SH-SY5Y (cell line): Measurements from ENCODE around the gene ANKRD49.

ENCODE experiments used
- GATA2 ChIP-seq: IDR thresholded peaks from 2 replicates; pipeline ENCODE4 v1.6.1; 2011; ENCODE audit warnings: mild to moderate bottlenecking, low read depth, low read length
- GATA3 ChIP-seq: IDR thresholded peaks from 2 replicates; pipeline ENCODE4 v1.6.1; 2011; ENCODE audit warnings: low read depth, mild to moderate bottlenecking, low read length, moderate library complexity

The ANKRD49 gene, protein sequence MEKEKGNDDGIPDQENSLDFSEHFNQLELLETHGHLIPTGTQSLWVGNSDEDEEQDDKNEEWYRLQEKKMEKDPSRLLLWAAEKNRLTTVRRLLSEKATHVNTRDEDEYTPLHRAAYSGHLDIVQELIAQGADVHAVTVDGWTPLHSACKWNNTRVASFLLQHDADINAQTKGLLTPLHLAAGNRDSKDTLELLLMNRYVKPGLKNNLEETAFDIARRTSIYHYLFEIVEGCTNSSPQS

DNA sequence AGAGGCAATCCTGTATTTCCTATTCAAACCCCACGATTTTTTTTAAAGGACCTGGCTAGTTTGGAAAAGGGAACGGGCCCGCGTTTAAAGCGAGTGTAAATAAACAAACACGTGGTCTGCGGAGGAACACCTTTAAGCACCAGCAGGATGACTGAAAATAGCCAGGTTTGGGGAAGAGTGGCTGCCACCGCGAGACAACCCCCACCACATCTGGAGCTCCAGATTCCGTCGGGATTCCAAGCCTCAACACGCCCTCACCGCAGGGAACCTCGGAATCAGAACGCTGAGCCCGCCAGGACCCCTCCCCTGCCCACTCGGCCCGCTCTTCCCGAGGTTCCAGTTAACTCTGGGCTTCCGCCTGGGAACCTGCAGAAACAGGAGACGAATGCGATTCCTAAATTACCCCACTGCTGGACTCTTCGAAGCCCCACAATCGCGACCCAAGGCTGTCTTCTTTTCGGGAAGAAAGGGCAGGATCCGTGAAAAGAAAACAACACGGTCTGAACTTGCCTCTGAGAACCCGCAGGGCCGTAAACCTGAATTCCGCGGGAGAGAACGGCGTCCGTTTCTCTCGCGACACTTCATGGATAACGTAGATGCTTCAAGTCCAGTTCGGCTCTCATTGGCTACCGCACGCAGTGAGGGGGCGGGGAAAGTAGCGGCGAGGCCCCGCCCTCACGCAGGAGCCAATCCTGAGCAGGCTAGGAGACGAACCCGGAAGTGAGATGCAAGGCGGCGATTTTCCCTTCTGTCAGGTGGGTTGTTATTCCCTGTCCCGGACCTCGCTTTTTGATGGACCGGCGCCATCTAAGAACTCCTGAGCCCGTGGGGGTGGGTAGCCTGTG lies at the start of gene ANKRD49, which contains the start of gene MRE11:
TSS of gene ANKRD49 (plus strand) at position 704 of the 845 bp plus-strand sequence. CDS start 2,710 bp downstream, outside the sequence.
TSS of gene MRE11 (minus strand) at position 564 of the 845 bp plus-strand sequence. CDS start 1,043 bp downstream, outside the sequence.
- TF ChIP-seq GATA3 (no peak), GATA2 (0 out of 2 replicates have a peak, but pooled peaks have one; percentile 4)

DNA sequence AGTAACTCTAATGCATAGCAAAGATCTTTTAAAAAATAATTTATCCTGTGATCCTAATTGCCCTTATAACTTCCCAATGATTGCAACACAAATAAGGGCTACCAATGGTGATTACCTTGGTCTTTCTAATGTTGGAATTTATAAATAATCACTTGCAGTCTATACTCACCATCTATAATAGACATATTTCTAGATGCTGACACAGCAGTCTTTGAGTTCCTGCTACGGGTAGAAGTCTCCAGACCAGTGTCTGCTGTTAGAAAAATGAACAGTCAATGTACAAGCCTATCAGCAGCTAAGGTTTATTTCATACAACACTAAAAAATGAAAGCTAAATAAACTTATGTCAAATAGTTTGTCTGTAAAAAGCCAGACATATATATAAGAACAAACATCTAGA lies 48.1 kb upstream of the ANKRD49 start:
- no peak for TF ChIP-seq GATA3
- no peak for TF ChIP-seq GATA2

DNA sequence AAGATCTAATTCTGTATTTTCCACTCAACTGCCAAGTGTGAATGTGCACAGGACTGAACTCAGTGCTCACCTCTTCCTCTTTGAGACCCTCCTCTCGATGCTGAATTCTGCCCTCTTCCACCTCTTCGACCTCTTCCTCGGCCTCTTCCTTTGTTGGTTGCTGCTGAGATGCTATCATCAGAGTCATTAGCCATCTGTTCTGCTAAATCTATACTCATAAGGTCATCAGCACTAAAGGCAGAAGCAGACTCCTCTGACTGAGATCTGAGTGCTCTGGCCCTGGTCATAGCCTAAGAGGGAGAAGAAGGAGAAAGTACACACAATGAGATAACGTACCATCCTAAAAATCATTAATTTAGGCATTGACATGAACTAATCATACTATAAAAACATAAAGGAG lies 46.6 kb upstream of the ANKRD49 start:
- TF ChIP-seq GATA2 (no peak), GATA3 (no peak)

GRCh38 chr11:94449029-94449428 lies 44.8 kb upstream of the ANKRD49 start:
- TF ChIP-seq GATA3 (no peak), GATA2 (no peak)

- TF ChIP-seq GATA3 (no peak), GATA2 (no peak)
Measured at GRCh38 chr11:94449437-94449836, 44.3 kb upstream of the ANKRD49 start.

- TF ChIP-seq GATA3 = no peak
- TF ChIP-seq GATA2 = no peak
Measured at GRCh38 chr11:94450048-94450447, 43.7 kb upstream of the ANKRD49 start.

DNA sequence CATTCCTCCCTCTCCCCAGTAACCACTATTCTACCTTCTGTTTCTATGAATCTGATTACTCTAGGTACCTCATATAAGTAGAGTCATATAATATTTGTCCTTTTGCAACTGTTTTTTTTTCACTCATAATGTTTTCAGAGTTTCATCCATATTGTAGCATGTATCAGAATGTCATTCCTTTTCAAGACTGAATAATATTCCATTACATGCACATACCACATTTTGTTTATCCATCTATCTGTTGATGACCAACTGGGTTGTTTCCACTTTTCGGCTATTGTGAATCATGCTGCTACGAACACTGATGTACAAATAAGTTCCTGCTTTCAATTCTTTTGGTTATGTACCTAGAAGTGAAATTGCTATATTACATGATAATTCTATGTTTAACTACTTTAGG lies 40.8 kb upstream of the ANKRD49 start:
- TF ChIP-seq GATA3 = no peak
- no peak for TF ChIP-seq GATA2

- no peak for TF ChIP-seq GATA3
- no peak for TF ChIP-seq GATA2
Measured at GRCh38 chr11:94454301-94454700, 39.5 kb upstream of the ANKRD49 start.

DNA sequence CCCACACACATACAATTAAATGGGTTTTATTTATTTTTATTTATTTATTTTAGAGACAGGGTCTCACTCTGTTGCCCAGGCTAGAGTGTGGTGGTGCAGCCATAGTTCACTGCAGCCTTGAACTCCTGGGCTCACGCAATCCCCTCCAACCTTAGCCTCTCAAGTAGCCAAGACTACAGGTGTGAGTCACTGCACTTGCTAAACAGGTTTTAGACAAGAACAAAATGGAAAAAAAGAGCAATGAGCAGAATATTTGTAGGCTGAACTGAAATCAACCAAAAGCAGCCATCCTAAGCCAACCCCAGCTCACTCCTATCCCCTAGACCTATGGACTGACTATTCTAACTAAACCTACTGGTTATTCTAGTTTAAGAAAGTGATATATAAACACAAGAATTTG lies 37.9 kb upstream of the ANKRD49 start:
- TF ChIP-seq GATA3 = no peak
- TF ChIP-seq GATA2 = no peak

DNA sequence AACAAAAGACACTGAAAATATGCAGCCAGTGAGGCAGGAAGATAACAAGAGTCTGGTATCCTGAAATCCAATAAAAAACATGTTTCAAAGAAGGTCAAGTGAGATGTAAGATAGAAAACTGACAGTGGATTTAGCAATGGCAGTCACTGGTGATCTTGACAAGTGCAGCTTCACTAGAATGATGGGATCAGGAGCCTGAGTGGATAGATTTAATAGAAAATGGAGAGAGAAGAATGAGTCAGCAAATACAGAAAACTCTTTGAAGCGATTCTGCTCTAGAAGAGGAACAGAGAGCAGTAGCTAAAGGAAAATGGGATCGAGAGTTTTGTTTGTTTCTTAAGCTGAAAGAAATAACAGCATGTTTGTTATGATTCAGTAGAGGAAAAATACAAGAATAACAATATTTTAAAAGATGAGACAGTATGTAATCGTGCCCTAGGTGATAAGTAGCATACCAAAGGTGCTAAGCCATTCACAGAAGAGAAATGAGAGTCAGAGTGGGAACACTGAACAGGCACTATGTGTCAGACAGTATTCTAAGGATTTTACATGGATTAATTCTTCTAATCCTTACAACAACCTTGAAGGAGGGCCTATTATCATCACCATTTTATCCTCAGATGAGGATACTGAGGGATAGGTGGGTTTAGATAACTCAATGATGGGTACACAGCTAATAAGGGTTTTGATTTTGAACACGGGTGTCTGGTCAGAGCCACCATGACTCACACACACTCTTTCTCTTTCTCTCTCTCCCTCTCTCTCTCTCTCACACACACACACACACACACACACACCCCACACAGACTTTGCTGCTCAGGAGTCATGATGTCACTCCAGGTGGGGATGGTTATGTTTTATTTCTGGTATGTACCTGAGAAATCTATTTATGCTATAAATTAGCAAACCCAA lies 36.4 kb upstream of the ANKRD49 start:
- no peak for TF ChIP-seq GATA3
- TF ChIP-seq GATA2 = no peak

- no peak for TF ChIP-seq GATA3
- no peak for TF ChIP-seq GATA2
Measured at GRCh38 chr11:94459576-94459975, 34.2 kb upstream of the ANKRD49 start.

- no peak for TF ChIP-seq GATA2
Measured at GRCh38 chr11:94469416-94469815, 24.4 kb upstream of the ANKRD49 start.

- TF ChIP-seq GATA2 = no peak
- no peak for TF ChIP-seq GATA3
Measured at GRCh38 chr11:94472916-94473799, 20.6 kb upstream of the ANKRD49 start.

DNA sequence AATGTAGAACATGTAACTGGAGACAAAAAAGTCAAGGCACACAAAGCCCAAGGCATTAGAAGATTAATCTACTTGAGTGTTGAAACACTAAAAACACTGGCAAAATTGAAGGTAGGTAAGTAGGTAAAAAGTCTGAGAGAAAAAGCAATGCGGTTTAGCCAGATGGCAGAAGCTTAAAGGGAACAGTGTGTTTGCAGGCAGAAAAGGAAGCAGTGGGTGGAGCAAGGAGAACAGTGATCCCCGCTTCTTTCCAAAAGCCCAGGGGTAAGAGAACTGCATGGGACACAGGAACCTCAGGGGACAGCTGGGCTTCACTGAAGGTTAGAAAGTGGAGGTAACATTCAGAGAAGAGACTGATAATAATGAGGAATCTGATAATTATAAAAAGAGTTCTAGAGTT lies 16.2 kb upstream of the ANKRD49 start:
- no peak for TF ChIP-seq GATA3
- TF ChIP-seq GATA2 = no peak
